PC-9 (cell line): ENCODE measurements around the gene GNAQ.

Experiments
- CTCF ChIP-seq: fragments of 200-600 bp; sonication (generic); conservative IDR thresholded peaks from 2 replicates; pipeline ENCODE4 v1.6.1; 2017; ENCODE audit warnings: mixed run types, antibody characterized with exemption, mild to moderate bottlenecking, moderate library complexity
- EZH2 ChIP-seq: fragments of 200-600 bp; sonication (generic); IDR thresholded peaks from 2 replicates; pipeline ENCODE4 v1.8.0; 2017; ENCODE audit warnings: antibody characterized with exemption, low read depth

GRCh38 chr9:77672183-77672582 lies 359.4 kb downstream of the GNAQ start:
- no peak for TF ChIP-seq CTCF
- no peak for TF ChIP-seq EZH2
